ENCODE measurements around the gene SLX4. TPM values are rescaled to one million over a fixed set of nuclear protein-coding genes. Genes with fewer than 3 reads are reported as not detected.
"Not testable (repeated sequence)": the region's sequence is repeated elsewhere in the genome, so short reads cannot be mapped to it uniquely, and the experiment has no call there.

Gene SLX4
- total RNA-seq, result 1 to 10 TPM; 7.6 to 9.1 (median 8.6) TPM

GRCh38 chr16:3611146-3611975 lies at the start of gene SLX4:
SLX4 (minus strand) TSS chr16:3611606; CDS start chr16:3608964, 2,642 bp downstream.
- ATAC-seq (peak; percentile 91 to 92), DNase-seq (peak; percentile 86)
- H3K36me3 Mint-ChIP-seq (ENCODE audit: insufficient read depth), result peaks cover 11% of the 10 kb centered on the region
- peak within 1 kb of the TSS; percentile 98 for H3K4me3 Mint-ChIP-seq
- H3K27me3 Mint-ChIP-seq (ENCODE audit: low read depth), result no peaks in the 10 kb centered on the region
- peaks cover 42% of the 10 kb centered on the region for H3K4me1 Mint-ChIP-seq (ENCODE audit: low read depth)
- H3K9me3 Mint-ChIP-seq, result no peaks in the 10 kb centered on the region

GRCh38 chr16:3659251-3659650 lies 47.8 kb upstream of the SLX4 start:
- H3K27me3 Mint-ChIP-seq (ENCODE audit: low read depth), result no peaks in the 10 kb centered on the region
- no peaks in the 10 kb centered on the region for H3K9me3 Mint-ChIP-seq
- H3K36me3 Mint-ChIP-seq (ENCODE audit: insufficient read depth), result peaks cover 37% of the 10 kb centered on the region
- peaks cover 3% of the 10 kb centered on the region for H3K4me1 Mint-ChIP-seq (ENCODE audit: low read depth)
- no peak overlapping the region for H3K4me3 Mint-ChIP-seq
- ATAC-seq, result no peak
- no peak for DNase-seq

- H3K27me3 Mint-ChIP-seq (ENCODE audit: low read depth), result no peaks in the 10 kb centered on the region
- H3K9me3 Mint-ChIP-seq, result no peaks in the 10 kb centered on the region
- DNase-seq (no peak), ATAC-seq (peak in 1 of 2 donors; percentile 66)
- no peak overlapping the region for H3K4me3 Mint-ChIP-seq
- peaks cover 3% of the 10 kb centered on the region for H3K4me1 Mint-ChIP-seq (ENCODE audit: low read depth)
- H3K36me3 Mint-ChIP-seq (ENCODE audit: insufficient read depth), result peaks cover 28% of the 10 kb centered on the region
Observed at GRCh38 chr16:3656491-3657468, 45.4 kb upstream of the SLX4 start.

GRCh38 chr16:3656160-3656490 lies 44.7 kb upstream of the SLX4 start:
- peaks cover 29% of the 10 kb centered on the region for H3K36me3 Mint-ChIP-seq (ENCODE audit: insufficient read depth)
- not testable (repeated sequence) for H3K4me1 Mint-ChIP-seq (ENCODE audit: low read depth); H3K9me3 Mint-ChIP-seq; DNase-seq; H3K4me3 Mint-ChIP-seq; ATAC-seq; H3K27me3 Mint-ChIP-seq (ENCODE audit: low read depth)

GRCh38 chr16:3655396-3656159 lies 44.2 kb upstream of the SLX4 start:
- H3K4me1 Mint-ChIP-seq (ENCODE audit: low read depth), result peaks cover 3% of the 10 kb centered on the region
- ATAC-seq (no peak), DNase-seq (no peak)
- H3K27me3 Mint-ChIP-seq (ENCODE audit: low read depth), result no peaks in the 10 kb centered on the region
- H3K4me3 Mint-ChIP-seq, result no peak overlapping the region
- H3K36me3 Mint-ChIP-seq (ENCODE audit: insufficient read depth), result peaks cover 25% of the 10 kb centered on the region
- no peaks in the 10 kb centered on the region for H3K9me3 Mint-ChIP-seq

GRCh38 chr16:3655030-3655395 lies 43.6 kb upstream of the SLX4 start:
- DNase-seq, result no peak
- no peak for ATAC-seq
- Mint-ChIP-seq H3K36me3 (ENCODE audit: insufficient read depth) (peaks cover 24% of the 10 kb centered on the region), H3K9me3 (no peaks in the 10 kb centered on the region), H3K4me1 (ENCODE audit: low read depth) (peaks cover 3% of the 10 kb centered on the region), H3K27me3 (ENCODE audit: low read depth) (no peaks in the 10 kb centered on the region), H3K4me3 (no peak overlapping the region)

- peaks cover 19% of the 10 kb centered on the region for H3K36me3 Mint-ChIP-seq (ENCODE audit: insufficient read depth)
- H3K9me3 Mint-ChIP-seq, result no peaks in the 10 kb centered on the region
- peaks cover 3% of the 10 kb centered on the region for H3K4me1 Mint-ChIP-seq (ENCODE audit: low read depth)
- DNase-seq (peak; percentile 44), ATAC-seq (peak; percentile 64 to 72)
- H3K27me3 Mint-ChIP-seq (ENCODE audit: low read depth), result no peaks in the 10 kb centered on the region
- H3K4me3 Mint-ChIP-seq, result no peak within 1 kb of the TSS
Observed at GRCh38 chr16:3654249-3654991, 43.0 kb upstream of the SLX4 start, which contains the start of gene DNASE1. DNASE1 (plus strand) TSS chr16:3654691; CDS start chr16:3655374, 683 bp downstream.

- DNase-seq (no peak), ATAC-seq (no peak)
- Mint-ChIP-seq H3K9me3 (no peaks in the 10 kb centered on the region), H3K4me3 (no peak overlapping the region), H3K36me3 (ENCODE audit: insufficient read depth) (peaks cover 13% of the 10 kb centered on the region), H3K27me3 (ENCODE audit: low read depth) (no peaks in the 10 kb centered on the region), H3K4me1 (ENCODE audit: low read depth) (peaks cover 3% of the 10 kb centered on the region)
Observed at GRCh38 chr16:3652373-3653195, 41.2 kb upstream of the SLX4 start.

GRCh38 chr16:3651461-3652372 lies 40.3 kb upstream of the SLX4 start:
- H3K4me1 Mint-ChIP-seq (ENCODE audit: low read depth), result no peaks in the 10 kb centered on the region
- H3K9me3 Mint-ChIP-seq, result no peaks in the 10 kb centered on the region
- H3K36me3 Mint-ChIP-seq (ENCODE audit: insufficient read depth), result peaks cover 6% of the 10 kb centered on the region
- DNase-seq, result no peak
- no peak overlapping the region for H3K4me3 Mint-ChIP-seq
- ATAC-seq, result no peak
- H3K27me3 Mint-ChIP-seq (ENCODE audit: low read depth), result no peaks in the 10 kb centered on the region

GRCh38 chr16:3650631-3651265 lies 39.3 kb upstream of the SLX4 start:
- ATAC-seq, result no peak
- peaks cover 5% of the 10 kb centered on the region for H3K36me3 Mint-ChIP-seq (ENCODE audit: insufficient read depth)

GRCh38 chr16:3646348-3646920 lies 35.0 kb upstream of the SLX4 start:
- Mint-ChIP-seq H3K9me3 (no peaks in the 10 kb centered on the region), H3K4me1 (ENCODE audit: low read depth) (no peaks in the 10 kb centered on the region), H3K27me3 (ENCODE audit: low read depth) (no peaks in the 10 kb centered on the region), H3K36me3 (ENCODE audit: insufficient read depth) (peaks cover 5% of the 10 kb centered on the region), H3K4me3 (no peak overlapping the region)
- DNase-seq (no peak), ATAC-seq (no peak)

More at GRCh38 chr16:3650631-3651265, 39.3 kb upstream of the SLX4 start:
- no peak overlapping the region for H3K4me3 Mint-ChIP-seq
- no peaks in the 10 kb centered on the region for H3K27me3 Mint-ChIP-seq (ENCODE audit: low read depth)
- no peaks in the 10 kb centered on the region for H3K4me1 Mint-ChIP-seq (ENCODE audit: low read depth)
- DNase-seq, result no peak
- no peaks in the 10 kb centered on the region for H3K9me3 Mint-ChIP-seq
